Neural crest cell (in vitro differentiated cells): ENCODE measurements around the gene HLA-A. TPM values are rescaled to one million over a fixed set of nuclear protein-coding genes. Genes with fewer than 3 reads are reported as not detected.

ENCODE experiments used
- DNase-seq: peaks from one replicate; pipeline ENCODE4 v3.0.0; 2021; ENCODE audit warnings: low read depth, mixed read lengths, low spot score
- H3K27ac Mint-ChIP-seq: one replicate; pipeline ENCODE4 v1.8.0; 2021; ENCODE audit warnings: mild to moderate bottlenecking, mixed read lengths; ENCODE audit not compliant: unreplicated experiment
- H3K27me3 Mint-ChIP-seq: 2 replicates; pipeline ENCODE4 v1.8.0; 2021; ENCODE audit warnings: low read depth, mild to moderate bottlenecking, mixed read lengths
- H3K36me3 Mint-ChIP-seq: 2 replicates; pipeline ENCODE4 v1.8.0; 2021; ENCODE audit warnings: low read depth, mild to moderate bottlenecking, mixed read lengths
- H3K4me1 Mint-ChIP-seq: 2 replicates; pipeline ENCODE4 v1.8.0; 2021; ENCODE audit warnings: mixed read lengths
- H3K4me3 Mint-ChIP-seq: one replicate; pipeline ENCODE4 v1.8.0; 2021; ENCODE audit warnings: mild to moderate bottlenecking, mixed read lengths
- H3K9me3 Mint-ChIP-seq: 2 replicates; pipeline ENCODE4 v1.8.0; 2021; ENCODE audit warnings: mixed read lengths
- total RNA-seq: library from RNA; stranded (reverse); gene quantifications from 2 replicates; pipeline ENCODE4 v1.2.1, GENCODE V29; 2021
- TF ChIP-seq, protein P1 (sequence below): fragments of 200-600 bp; sonication (generic); conservative IDR thresholded peaks from 2 replicates; pipeline ENCODE4 v1.5.0; 2021; ENCODE audit warnings: antibody characterized with exemption, mild to moderate bottlenecking

HLA-A gene
- total RNA-seq, 1 donor from 2014 or later: 131 TPM

DNA sequence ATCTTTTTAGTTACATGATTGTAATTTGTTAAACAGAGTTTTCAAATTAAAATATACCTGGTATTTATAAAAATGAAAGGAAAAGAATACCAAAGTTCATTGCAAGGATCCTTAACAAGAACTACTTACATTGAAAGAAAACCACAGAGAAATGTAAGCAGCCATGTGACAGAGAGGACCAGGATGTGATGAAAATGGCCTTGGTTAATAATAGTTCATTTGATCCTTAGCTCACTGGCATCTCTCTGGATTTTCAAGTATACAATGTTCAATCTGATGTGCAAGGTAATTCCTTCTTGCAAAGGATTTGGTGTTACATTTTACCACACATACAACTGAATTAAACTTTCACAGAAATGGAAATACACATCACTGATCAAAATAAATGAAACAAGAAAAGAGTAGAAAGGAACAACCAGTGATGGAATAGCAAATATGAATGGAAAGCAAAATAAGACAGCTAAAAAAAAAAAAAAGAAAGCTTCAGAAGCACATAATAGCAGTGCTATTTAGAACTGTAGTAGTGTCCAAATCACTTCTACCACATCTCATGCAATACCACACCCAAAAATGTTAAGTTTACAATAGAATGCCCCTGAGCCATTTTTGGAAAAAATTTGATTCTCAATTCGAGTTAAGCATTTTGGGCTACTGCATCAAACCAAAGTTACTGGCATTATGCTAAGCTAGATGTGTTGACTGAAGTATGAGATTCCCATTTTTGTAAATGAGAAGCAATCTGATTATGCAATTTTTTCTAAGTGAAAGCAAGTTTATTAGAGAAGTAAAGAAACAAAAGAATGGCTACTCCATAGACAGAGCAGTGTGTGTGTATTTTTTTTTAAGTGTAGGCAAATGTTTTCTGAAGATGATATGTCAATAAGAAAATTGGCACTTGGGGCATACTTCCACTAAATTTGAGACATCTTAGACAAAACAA is 22.6 kb upstream of the HLA-A start:
- no peak for DNase-seq
- Mint-ChIP-seq H3K27me3 (peaks cover 39% of the 10 kb centered on the region), H3K27ac (no peak overlapping the region), H3K4me1 (no peaks in the 10 kb centered on the region), H3K4me3 (no peak overlapping the region), H3K9me3 (peaks cover 3% of the 10 kb centered on the region), H3K36me3 (no peaks in the 10 kb centered on the region)
- TF ChIP-seq, protein P1, sequence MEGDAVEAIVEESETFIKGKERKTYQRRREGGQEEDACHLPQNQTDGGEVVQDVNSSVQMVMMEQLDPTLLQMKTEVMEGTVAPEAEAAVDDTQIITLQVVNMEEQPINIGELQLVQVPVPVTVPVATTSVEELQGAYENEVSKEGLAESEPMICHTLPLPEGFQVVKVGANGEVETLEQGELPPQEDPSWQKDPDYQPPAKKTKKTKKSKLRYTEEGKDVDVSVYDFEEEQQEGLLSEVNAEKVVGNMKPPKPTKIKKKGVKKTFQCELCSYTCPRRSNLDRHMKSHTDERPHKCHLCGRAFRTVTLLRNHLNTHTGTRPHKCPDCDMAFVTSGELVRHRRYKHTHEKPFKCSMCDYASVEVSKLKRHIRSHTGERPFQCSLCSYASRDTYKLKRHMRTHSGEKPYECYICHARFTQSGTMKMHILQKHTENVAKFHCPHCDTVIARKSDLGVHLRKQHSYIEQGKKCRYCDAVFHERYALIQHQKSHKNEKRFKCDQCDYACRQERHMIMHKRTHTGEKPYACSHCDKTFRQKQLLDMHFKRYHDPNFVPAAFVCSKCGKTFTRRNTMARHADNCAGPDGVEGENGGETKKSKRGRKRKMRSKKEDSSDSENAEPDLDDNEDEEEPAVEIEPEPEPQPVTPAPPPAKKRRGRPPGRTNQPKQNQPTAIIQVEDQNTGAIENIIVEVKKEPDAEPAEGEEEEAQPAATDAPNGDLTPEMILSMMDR: no peak

DNA sequence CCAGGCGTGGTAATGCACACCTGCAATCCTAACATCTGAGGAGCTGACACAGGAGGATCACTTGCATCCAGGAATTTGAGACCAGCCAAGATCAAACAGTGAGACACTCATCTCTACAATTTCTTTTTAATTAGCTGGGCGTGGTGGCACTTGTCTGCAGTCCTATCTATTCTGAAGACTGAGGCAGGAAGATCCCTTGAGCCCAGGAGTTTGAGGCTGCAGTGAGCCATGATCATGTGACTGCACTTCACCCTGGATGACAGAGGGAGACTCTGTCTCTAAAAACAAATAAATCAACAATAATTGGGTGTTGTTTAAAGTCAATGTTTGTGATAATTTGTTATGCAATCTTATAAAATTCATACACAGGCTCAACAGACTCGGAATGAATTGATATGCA is 18.0 kb upstream of the HLA-A start:
- Mint-ChIP-seq H3K36me3 (no peaks in the 10 kb centered on the region), H3K27ac (no peak overlapping the region), H3K27me3 (peaks cover 26% of the 10 kb centered on the region), H3K9me3 (peaks cover 3% of the 10 kb centered on the region), H3K4me3 (no peak overlapping the region), H3K4me1 (no peaks in the 10 kb centered on the region)
- TF ChIP-seq, protein P1: no peak
- no peak for DNase-seq

DNA sequence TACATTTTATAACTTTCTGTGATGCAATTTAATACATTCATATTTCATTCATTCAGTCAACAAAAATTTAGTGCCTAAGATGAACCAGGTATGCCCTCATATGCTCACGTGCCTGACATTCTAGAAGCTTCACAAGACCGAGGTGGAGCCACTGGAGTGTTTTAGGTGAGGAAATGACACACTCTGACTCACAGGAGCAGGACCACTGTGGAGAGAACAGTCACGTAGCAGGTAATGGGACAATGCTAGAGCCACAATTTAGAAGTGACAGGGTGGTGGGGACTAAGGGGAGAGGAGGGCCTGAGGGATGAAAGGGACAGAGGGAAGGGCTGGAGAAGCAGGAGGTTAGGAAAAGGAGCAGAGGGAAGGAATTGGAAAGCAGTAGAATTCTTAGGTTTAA is 17.6 kb upstream of the HLA-A start:
- no peaks in the 10 kb centered on the region for H3K4me1 Mint-ChIP-seq
- TF ChIP-seq, protein P1: no peak
- no peak for DNase-seq
- H3K36me3 Mint-ChIP-seq: no peaks in the 10 kb centered on the region
- H3K27me3 Mint-ChIP-seq: peaks cover 22% of the 10 kb centered on the region
- no peak overlapping the region for H3K4me3 Mint-ChIP-seq
- peaks cover 3% of the 10 kb centered on the region for H3K9me3 Mint-ChIP-seq
- no peak overlapping the region for H3K27ac Mint-ChIP-seq

DNA sequence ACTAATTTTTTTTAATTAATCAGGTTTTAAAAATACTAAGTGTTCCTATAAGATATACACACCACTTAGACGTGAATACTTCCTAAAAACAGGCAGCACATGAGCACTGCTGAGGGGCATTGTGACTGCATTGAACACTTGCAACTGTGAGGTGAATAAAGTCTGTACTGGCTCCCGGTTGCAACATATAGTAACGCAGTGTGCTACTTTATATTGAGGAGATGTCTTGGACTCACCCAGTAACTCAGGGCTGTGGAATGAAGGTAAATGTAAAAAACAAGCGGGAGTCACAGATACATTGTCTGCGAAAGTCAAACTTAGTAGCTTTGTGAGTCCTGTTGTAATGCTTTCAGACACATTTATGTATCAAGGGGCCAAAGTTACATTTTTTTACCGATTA is 17.0 kb upstream of the HLA-A start:
- TF ChIP-seq, protein P1: no peak
- Mint-ChIP-seq H3K27ac (no peak overlapping the region), H3K4me3 (no peak overlapping the region), H3K4me1 (no peaks in the 10 kb centered on the region), H3K9me3 (peaks cover 3% of the 10 kb centered on the region), H3K27me3 (peaks cover 17% of the 10 kb centered on the region), H3K36me3 (no peaks in the 10 kb centered on the region)
- no peak for DNase-seq

DNA sequence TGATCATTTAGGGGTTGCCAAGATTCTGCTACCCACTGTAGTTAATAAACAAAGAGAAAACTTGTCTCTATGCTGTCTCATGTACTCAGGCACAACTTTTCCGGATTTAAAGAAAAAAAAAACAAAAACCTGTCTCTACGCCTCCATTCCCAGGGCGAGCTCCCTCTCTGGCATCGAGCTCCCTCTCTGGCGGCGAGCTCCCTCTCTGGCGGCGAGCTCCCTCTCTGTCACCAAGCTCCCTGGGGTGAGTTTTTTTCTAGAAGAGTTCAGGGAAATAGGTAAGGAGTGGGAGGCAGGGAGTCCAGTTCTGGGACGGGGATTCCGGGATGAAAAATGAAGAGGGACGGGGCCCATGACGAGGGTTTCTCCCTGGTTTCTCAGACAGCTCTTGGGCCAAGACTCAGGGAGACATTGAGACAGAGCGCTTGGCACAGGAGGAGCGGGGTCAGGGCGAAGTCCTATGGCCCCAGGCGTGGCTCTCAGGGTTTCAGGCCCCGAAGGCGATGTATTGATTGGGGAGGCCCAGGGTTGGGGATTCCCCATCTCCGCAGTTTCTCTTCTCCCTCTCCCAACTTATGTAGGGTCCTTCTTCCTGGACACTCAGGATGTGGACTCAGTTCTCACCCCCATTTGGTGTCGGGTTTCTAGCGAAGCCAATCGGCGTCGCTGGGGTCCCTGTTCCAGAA is 16.5 kb upstream of the HLA-A start:
- no peak overlapping the region for H3K4me3 Mint-ChIP-seq
- H3K27ac Mint-ChIP-seq: no peak overlapping the region
- no peaks in the 10 kb centered on the region for H3K4me1 Mint-ChIP-seq
- H3K9me3 Mint-ChIP-seq: peaks cover 3% of the 10 kb centered on the region
- H3K36me3 Mint-ChIP-seq: no peaks in the 10 kb centered on the region
- TF ChIP-seq, protein P1: no peak
- H3K27me3 Mint-ChIP-seq: peaks cover 12% of the 10 kb centered on the region
- DNase-seq: no peak
